Lower leg skin (tissue), 4 donors: ENCODE results near the gene RUFY3. TPM values are rescaled to one million over a fixed set of nuclear protein-coding genes. Genes with fewer than 3 reads are reported as not detected.

Experiments
- DNase-seq, 2 donors: peaks; one replicate each; pipeline ENCODE4 v3.0.0-alpha.2; 2019; ENCODE audit warnings: low spot score in 2 of 2
- H3K4me3 ChIP-seq: fragments of 200-600 bp; sonication (generic); 2 replicates; pipeline ENCODE4 v1.5.1; 2017; ENCODE audit warnings: mild to moderate bottlenecking, low read depth; ENCODE audit not compliant: poor library complexity, severe bottlenecking
- POLR2A ChIP-seq, 2 donors: fragments of 450-650 bp; IDR thresholded peaks; one replicate each; pipeline ENCODE4 v1.6.1; 2016 to 2017; ENCODE audit warnings: antibody characterized with exemption in 2 of 2, mild to moderate bottlenecking in 1 of 2, moderate library complexity in 1 of 2
- WGBS, 2 donors: methylation state at CpG; one replicate each; pipeline ENCODE4 v1.1.5; 2018; 5-methylcytosine and 5-hydroxymethylcytosine counted together
- intact Hi-C: fragments of 100-400 bp; cut with DNase I; formaldehyde crosslinking; loops from one replicate; pipeline ENCODE4 v1.15.0; 2023; ENCODE audit warnings: low total_unique reads
- total RNA-seq, 4 donors: library from RNA; depleted of rRNA; stranded (reverse); fragments of >200 nt; gene quantifications; one replicate each; pipeline ENCODE4 v1.1.0, GENCODE V29; 2016
- TF ChIP-seq, protein P1 (sequence below), 3 donors: fragments of 450-650 bp; IDR thresholded peaks; one replicate each; pipeline ENCODE4 v1.5.1; 2016; ENCODE audit warnings: antibody characterized with exemption in 3 of 3, mild to moderate bottlenecking in 3 of 3, moderate library complexity in 2 of 3

RUFY3 gene
- total RNA-seq, 4 donors from 2014 or later, result 54.2 to 88.9 (median 65.7) TPM

DNA sequence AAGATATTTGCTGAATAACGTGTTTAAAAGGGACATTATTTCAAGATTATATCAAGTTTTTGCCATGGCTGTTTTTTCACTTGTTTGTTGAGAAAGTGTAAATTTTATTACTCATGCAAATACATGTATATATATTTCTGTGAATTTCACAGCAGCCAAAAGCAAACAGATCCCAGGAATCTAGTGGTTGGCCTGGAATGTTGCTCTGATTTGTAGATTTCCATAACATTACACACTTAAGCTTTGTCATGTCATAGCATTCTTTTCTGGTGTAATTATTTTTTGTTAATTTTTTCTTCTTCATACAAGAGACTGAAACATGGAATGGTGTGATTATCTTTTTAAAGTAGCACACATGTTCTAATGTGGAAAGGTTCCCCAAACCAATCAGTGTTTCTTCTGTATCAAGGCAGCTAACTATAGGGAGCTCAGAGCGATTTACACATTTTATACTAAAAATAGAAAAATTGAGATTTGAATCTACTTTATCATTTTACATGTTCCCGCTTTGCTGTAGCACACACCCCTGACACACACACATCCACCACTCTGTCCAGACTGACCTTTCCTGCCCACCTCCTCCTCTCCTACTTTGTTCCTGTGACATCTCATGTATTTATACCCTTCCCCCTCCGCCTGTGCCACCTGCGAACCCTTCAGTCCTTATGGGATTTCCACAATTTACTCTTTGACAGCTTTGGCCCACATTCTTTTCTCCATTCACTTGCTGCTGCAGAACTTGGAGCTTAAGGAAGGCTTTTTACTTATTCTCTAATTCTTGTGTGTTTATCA, 20.3 kb downstream of the RUFY3 start:
- TF ChIP-seq, protein P1, sequence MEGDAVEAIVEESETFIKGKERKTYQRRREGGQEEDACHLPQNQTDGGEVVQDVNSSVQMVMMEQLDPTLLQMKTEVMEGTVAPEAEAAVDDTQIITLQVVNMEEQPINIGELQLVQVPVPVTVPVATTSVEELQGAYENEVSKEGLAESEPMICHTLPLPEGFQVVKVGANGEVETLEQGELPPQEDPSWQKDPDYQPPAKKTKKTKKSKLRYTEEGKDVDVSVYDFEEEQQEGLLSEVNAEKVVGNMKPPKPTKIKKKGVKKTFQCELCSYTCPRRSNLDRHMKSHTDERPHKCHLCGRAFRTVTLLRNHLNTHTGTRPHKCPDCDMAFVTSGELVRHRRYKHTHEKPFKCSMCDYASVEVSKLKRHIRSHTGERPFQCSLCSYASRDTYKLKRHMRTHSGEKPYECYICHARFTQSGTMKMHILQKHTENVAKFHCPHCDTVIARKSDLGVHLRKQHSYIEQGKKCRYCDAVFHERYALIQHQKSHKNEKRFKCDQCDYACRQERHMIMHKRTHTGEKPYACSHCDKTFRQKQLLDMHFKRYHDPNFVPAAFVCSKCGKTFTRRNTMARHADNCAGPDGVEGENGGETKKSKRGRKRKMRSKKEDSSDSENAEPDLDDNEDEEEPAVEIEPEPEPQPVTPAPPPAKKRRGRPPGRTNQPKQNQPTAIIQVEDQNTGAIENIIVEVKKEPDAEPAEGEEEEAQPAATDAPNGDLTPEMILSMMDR (IDR thresholded peaks at IDR 0.05), result no peak
- intact Hi-C loops, result no loop called here

DNA sequence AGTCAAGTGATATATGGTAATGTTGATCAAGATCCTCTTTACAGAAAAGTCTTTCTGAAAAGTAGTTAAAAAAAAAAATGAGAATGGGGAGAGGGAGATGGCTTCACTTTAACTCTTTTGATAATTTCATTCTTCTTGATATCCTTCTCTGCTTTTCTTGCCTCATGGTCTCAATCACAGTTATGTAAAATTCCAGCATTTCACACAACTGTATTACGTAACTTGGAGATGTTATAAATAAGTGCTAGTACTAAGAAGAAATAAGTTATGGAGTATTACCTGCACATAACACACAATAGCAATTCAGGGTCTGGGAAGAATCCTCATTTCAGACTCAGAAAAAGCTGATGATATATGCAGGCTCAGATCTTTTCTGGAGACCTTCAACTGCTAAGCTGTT, 22.0 kb downstream of the RUFY3 start:
- WGBS, 2 donors, result 89 to 98% methylated on average over 1 of the region's 1 CpG
- intact Hi-C loops, result no loop called here
- no peak for TF ChIP-seq POLR2A (IDR thresholded peaks at IDR 0.05)
- TF ChIP-seq, protein P1 (IDR thresholded peaks at IDR 0.05), result no peak
- DNase-seq, result no peak
- no peak overlapping the region for H3K4me3 ChIP-seq

More for the DNA sequence above, 20.3 kb downstream of the RUFY3 start:
- WGBS, 2 donors, result 87 to 89% methylated on average over 5 of the region's 5 CpGs
- no peak overlapping the region for H3K4me3 ChIP-seq
- DNase-seq, result no peak

DNA sequence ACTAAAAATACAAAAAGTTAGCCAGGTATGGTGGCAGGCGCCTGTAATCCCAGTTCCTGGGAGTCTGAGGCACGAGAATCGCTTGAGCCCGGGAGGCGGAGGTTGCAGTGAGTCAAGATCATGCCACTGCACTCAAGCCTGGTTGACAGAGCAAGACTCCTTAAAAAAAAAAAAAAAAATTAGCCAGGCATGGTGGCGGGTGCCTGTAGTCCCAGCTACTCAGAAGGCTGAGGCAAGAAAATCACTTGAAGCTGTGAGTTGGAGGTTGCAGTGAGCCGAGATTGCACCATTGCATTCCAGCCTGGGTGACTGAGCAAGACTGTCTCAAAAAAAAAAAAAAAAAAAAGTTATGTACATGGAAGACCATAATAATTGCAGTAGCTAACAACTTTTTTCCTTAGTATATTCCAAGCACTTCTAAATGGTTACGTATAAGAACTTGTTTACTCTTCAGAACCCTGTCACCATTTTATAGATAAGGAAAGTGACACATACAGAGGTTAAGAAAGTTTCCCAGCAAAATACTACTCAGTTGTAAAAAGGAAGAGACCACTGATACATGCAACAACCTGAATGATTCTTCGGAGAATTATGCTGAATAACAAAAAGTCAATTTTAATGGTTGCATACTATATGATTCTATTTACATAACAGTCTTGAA, 24.5 kb downstream of the RUFY3 start:
- 97% methylated on average over 9 of the region's 9 CpGs for WGBS, 2 donors
- no peak for DNase-seq
- intact Hi-C loops, result no loop called here
- TF ChIP-seq, protein P1 (IDR thresholded peaks at IDR 0.05), result no peak
- TF ChIP-seq POLR2A (IDR thresholded peaks at IDR 0.05), result no peak
- no peak overlapping the region for H3K4me3 ChIP-seq

DNA sequence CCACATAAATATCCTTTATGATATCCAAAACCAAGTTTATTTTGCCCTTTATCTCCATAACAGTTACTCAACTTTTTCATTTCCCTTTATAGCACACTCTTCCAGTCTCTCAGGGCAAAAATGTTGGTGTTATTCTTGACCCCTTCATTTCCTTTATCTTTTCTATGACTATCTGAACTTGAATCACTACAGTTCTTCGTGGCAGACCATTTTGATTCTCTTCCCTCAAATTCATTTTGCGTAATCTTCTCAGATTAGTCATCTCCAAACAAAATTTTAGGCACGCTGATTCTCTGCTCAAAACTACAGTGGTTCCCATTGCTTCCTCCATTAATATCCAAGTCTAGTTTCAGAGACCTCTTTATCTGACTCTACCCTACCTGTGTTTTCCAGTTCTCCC, 26.1 kb downstream of the RUFY3 start:
- no peak overlapping the region for H3K4me3 ChIP-seq
- intact Hi-C loops, result no loop called here
- 68 to 82% methylated on average over 3 of the region's 3 CpGs for WGBS, 2 donors
- no peak for TF ChIP-seq POLR2A (IDR thresholded peaks at IDR 0.05)
- TF ChIP-seq, protein P1 (IDR thresholded peaks at IDR 0.05), result no peak
- DNase-seq, result no peak

DNA sequence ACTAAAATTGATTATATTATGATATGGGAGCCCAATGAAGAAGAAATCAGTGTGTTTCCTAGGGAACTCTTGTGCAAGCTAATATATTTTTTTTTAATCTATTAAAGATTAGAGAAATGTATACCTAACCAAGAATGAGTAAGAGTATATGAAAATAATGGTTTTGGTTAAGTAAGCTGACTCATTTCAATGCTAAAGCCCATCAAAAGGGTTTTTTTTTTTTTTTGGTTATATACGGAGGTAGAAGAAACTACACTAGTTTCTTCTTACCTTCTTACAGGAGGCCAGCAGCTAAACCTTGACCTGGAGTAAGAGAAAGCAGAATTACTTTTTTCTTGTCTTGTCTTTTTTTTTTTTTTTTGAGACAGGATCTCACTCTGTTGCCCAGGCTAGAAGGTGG, 27.5 kb downstream of the RUFY3 start:
- whole genome bisulfite sequencing, 2 donors, result 76 to 81% methylated on average over 1 of the region's 1 CpG
- intact Hi-C loops, result no loop called here
- no peak for TF ChIP-seq POLR2A (IDR thresholded peaks at IDR 0.05)
- TF ChIP-seq, protein P1 (IDR thresholded peaks at IDR 0.05), result no peak
- no peak overlapping the region for H3K4me3 ChIP-seq
- DNase-seq, result no peak
